NCI-H2196 (cell line): ENCODE data around the gene CYP3A5.
"Not testable (repeated sequence)": the region's sequence is repeated elsewhere in the genome, so short reads cannot be mapped to it uniquely, and the experiment has no call there.

Experiments used
- DNase-seq: peaks from one replicate; lab custom pipeline; 2025; ENCODE audit not compliant: unreplicated experiment; lab: John Stamatoyannopoulos, UW

CYP3A5 gene

GRCh38 chr7:99685871-99686608, 6.2 kb upstream of the CYP3A5 start:
- DNase-seq: not testable (repeated sequence)

GRCh38 chr7:99685129-99685758, 5.4 kb upstream of the CYP3A5 start:
- no peak for DNase-seq

GRCh38 chr7:99679032-99679399, 780 bp downstream of the CYP3A5 start:
- DNase-seq: no peak

GRCh38 chr7:99677648-99678045, 2.1 kb downstream of the CYP3A5 start:
- DNase-seq: no peak

- no peak for DNase-seq
These were observed 2.7 kb downstream of the CYP3A5 start for GRCh38 chr7:99677013-99677647.

GRCh38 chr7:99674995-99675742, 4.6 kb downstream of the CYP3A5 start:
- no peak for DNase-seq

GRCh38 chr7:99672573-99672972, 7.2 kb downstream of the CYP3A5 start:
- no peak for DNase-seq

GRCh38 chr7:99669782-99670181, 10.0 kb downstream of the CYP3A5 start:
- no peak for DNase-seq

GRCh38 chr7:99668541-99668940, 11.3 kb downstream of the CYP3A5 start:
- DNase-seq: no peak

- no peak for DNase-seq
These were observed 12.6 kb downstream of the CYP3A5 start for GRCh38 chr7:99667179-99667578.

- DNase-seq: no peak
These were observed 13.8 kb downstream of the CYP3A5 start for GRCh38 chr7:99666013-99666395.

- no peak for DNase-seq
These were observed 14.3 kb downstream of the CYP3A5 start for GRCh38 chr7:99665312-99666012.

- not testable (repeated sequence) for DNase-seq
These were observed 21.9 kb downstream of the CYP3A5 start for GRCh38 chr7:99657879-99658278.

- DNase-seq: not testable (repeated sequence)
These were observed 25.2 kb downstream of the CYP3A5 start for GRCh38 chr7:99654626-99655025.

GRCh38 chr7:99653754-99654153, 26.0 kb downstream of the CYP3A5 start:
- DNase-seq: no peak

- not testable (repeated sequence) for DNase-seq
These were observed 26.5 kb downstream of the CYP3A5 start for GRCh38 chr7:99653269-99653668.

GRCh38 chr7:99652671-99653070, 27.1 kb downstream of the CYP3A5 start:
- DNase-seq: no peak

GRCh38 chr7:99651290-99651689, 28.5 kb downstream of the CYP3A5 start:
- no peak for DNase-seq

GRCh38 chr7:99648843-99649242, 31.0 kb downstream of the CYP3A5 start:
- DNase-seq: no peak

- DNase-seq: no peak
These were observed 34.2 kb downstream of the CYP3A5 start for GRCh38 chr7:99645590-99645989.

- no peak for DNase-seq
These were observed 35.4 kb downstream of the CYP3A5 start for GRCh38 chr7:99644431-99644830.
